A549 (cell line): ENCODE results near the gene IGF1. TPM values are rescaled to one million over a fixed set of nuclear protein-coding genes. Genes with fewer than 3 reads are reported as not detected.

Experiments used
- ATAC-seq, 2 experiments: fragments of 200-7000 bp in 1 of 2; fragments of >200 bp in 1 of 2; cut with Nextera tagmentation in 1 of 2; cut with Tn5 transposase in 1 of 2; 3 replicates each; pipeline versions ENCODE4 v1.8.0 to v1.9.1; 2018 to 2020; ENCODE audit warnings: mild to moderate bottlenecking in 1 of 2, moderate library complexity in 1 of 2
- CTCF ChIA-PET: fragments of 300-600 bp; sonication (Branson Sonifier 250); formaldehyde crosslinking; extraction: SDS; loops from one replicate; lab custom pipeline; 2021; ENCODE audit warnings: antibody characterized with exemption, inconsistent platforms; lab: Yijun Ruan, JAX
- POLR2A ChIA-PET: fragments of 350-600 bp; formaldehyde crosslinking; extraction: SDS; loops from one replicate; lab custom pipeline; 2021; ENCODE audit warnings: antibody characterized with exemption, inconsistent platforms; lab: Yijun Ruan, JAX
- DNase-seq, 2 experiments: peaks; one replicate each; pipeline versions ENCODE4 v3.0.0 to v3.0.0-alpha.2; 2011 to 2016; ENCODE audit warnings: low read depth in 1 of 2, low spot score in 1 of 2
- FAIRE-seq: peaks from 2 replicates; lab custom pipeline; 2011; peaks lifted over from hg19 to GRCh38; lab: Jason Lieb, UNC
- H3K27ac ChIP-seq, 2 experiments: fragments of >200 bp; sonication (Bioruptor Twin); formaldehyde crosslinking; 3 replicates each; pipeline ENCODE4 v1.5.1; 2016 to 2017
- H3K4me1 ChIP-seq: fragments of >200 bp; sonication (Bioruptor Twin); formaldehyde crosslinking; 3 replicates; pipeline ENCODE4 v1.6.1; 2016
- H3K4me2 ChIP-seq: fragments of >200 bp; sonication (Bioruptor Twin); formaldehyde crosslinking; 3 replicates; pipeline ENCODE4 v1.6.1; 2016
- H3K4me3 ChIP-seq: fragments of >200 bp; sonication (Bioruptor Twin); formaldehyde crosslinking; 3 replicates; pipeline ENCODE4 v1.5.1; 2016
- H3K9me3 ChIP-seq: fragments of >200 bp; sonication (Bioruptor Twin); formaldehyde crosslinking; 3 replicates; pipeline ENCODE4 v1.6.1; 2016
- CBX8 ChIP-seq: fragments of 200-600 bp; sonication (generic); IDR thresholded peaks from 2 replicates; pipeline ENCODE4 v1.6.1; 2016
- EP300 ChIP-seq, 2 experiments: fragments of >200 bp; sonication (Bioruptor Twin); formaldehyde crosslinking; IDR thresholded peaks; 2 replicates in 1 of 2; 3 replicates in 1 of 2; pipeline ENCODE4 v1.6.1; 2016 to 2017
- FOSB ChIP-seq: fragments of 250-450 bp; sonication (Bioruptor Pico); IDR thresholded peaks from 2 replicates; pipeline ENCODE4 v1.5.0; 2020; ENCODE audit warnings: mild to moderate bottlenecking, moderate library complexity
- GATA3 ChIP-seq: IDR thresholded peaks from 2 replicates; pipeline ENCODE4 v1.6.1; 2012; ENCODE audit warnings: borderline replicate concordance
- HOXB5 ChIP-seq: fragments of 250-450 bp; sonication (Bioruptor Pico); IDR thresholded peaks from 2 replicates; pipeline ENCODE4 v1.5.0; 2020; ENCODE audit warnings: mild to moderate bottlenecking, moderate library complexity
- JUN ChIP-seq, 2 experiments: fragments of >200 bp; sonication (Bioruptor Twin); formaldehyde crosslinking; IDR thresholded peaks; 2 replicates in 1 of 2; 3 replicates in 1 of 2; pipeline ENCODE4 v1.6.1; 2016 to 2017
- JUNB ChIP-seq: fragments of >200 bp; sonication (Bioruptor Twin); formaldehyde crosslinking; IDR thresholded peaks from 2 replicates; pipeline ENCODE4 v1.6.1; 2016
- KDM1A ChIP-seq: fragments of 200-600 bp; sonication (generic); IDR thresholded peaks from 2 replicates; pipeline ENCODE4 v1.6.1; 2016; ENCODE audit warnings: low read depth, mild to moderate bottlenecking
- KDM5A ChIP-seq: fragments of 200-600 bp; sonication (generic); IDR thresholded peaks from 2 replicates; pipeline ENCODE4 v1.6.1; 2016; ENCODE audit warnings: antibody characterized with exemption, mild to moderate bottlenecking
- MAFK ChIP-seq: fragments of 450-650 bp; IDR thresholded peaks from 2 replicates; pipeline ENCODE4 v1.6.1; 2014; ENCODE audit not compliant: partially characterized antibody
- MAZ ChIP-seq: fragments of 150-350 bp; IDR thresholded peaks from 2 replicates; pipeline ENCODE4 v1.6.1; 2014; ENCODE audit warnings: antibody characterized with exemption, low read depth, low read length, borderline replicate concordance
- MYC ChIP-seq: IDR thresholded peaks from 2 replicates; pipeline ENCODE4 v1.6.1; 2012; ENCODE audit warnings: mild to moderate bottlenecking, inconsistent platforms, low read length, improper control_type of control experiment, borderline replicate concordance
- NFE2L2 ChIP-seq: fragments of 150-350 bp; conservative IDR thresholded peaks from 2 replicates; pipeline ENCODE4 v1.6.1; 2014; ENCODE audit warnings: low read length
- NR3C1 ChIP-seq: fragments of >200 bp; sonication (Bioruptor Twin); formaldehyde crosslinking; IDR thresholded peaks from 3 replicates; pipeline ENCODE4 v1.6.1; 2017
- PHF8 ChIP-seq: fragments of 200-600 bp; sonication (generic); IDR thresholded peaks from 2 replicates; pipeline ENCODE4 v1.6.1; 2016; ENCODE audit warnings: low read depth, mild to moderate bottlenecking, antibody characterized with exemption, moderate library complexity, borderline replicate concordance
- POLR2A ChIP-seq: IDR thresholded peaks from 2 replicates; pipeline ENCODE4 v1.6.1; 2012; ENCODE audit warnings: mild to moderate bottlenecking, low read length
- POLR2AphosphoS2 ChIP-seq: conservative IDR thresholded peaks from 2 replicates; pipeline ENCODE4 v1.6.1; 2012; ENCODE audit warnings: low read length, improper control_type of control experiment, inconsistent platforms
- RARB ChIP-seq: fragments of 250-450 bp; sonication (Bioruptor Pico); IDR thresholded peaks from 2 replicates; pipeline ENCODE4 v1.8.0; 2021; ENCODE audit warnings: mild to moderate bottlenecking, moderate library complexity
- SMC3 ChIP-seq: fragments of >200 bp; sonication (Bioruptor Twin); formaldehyde crosslinking; IDR thresholded peaks from 3 replicates; pipeline ENCODE4 v1.6.1; 2018; ENCODE audit warnings: inconsistent platforms
- SREBF2 ChIP-seq: fragments of 450-650 bp; IDR thresholded peaks from 2 replicates; pipeline ENCODE4 v1.6.1; 2014; ENCODE audit warnings: mild to moderate bottlenecking, moderate library complexity
- TP53 ChIP-seq: fragments of 250-450 bp; sonication (Bioruptor Pico); IDR thresholded peaks from 2 replicates; pipeline ENCODE4 v1.5.0; 2021; ENCODE audit warnings: mild to moderate bottlenecking, moderate library complexity
- ZC3H11A ChIP-seq: fragments of 450-650 bp; IDR thresholded peaks from 2 replicates; pipeline ENCODE4 v1.6.1; 2014; ENCODE audit warnings: antibody characterized with exemption, mild to moderate bottlenecking
- WGBS: methylation state at CpG from one replicate; pipeline ENCODE4 v1.1.6; 2017; ENCODE audit errors: missing lambda C conversion rate; 5-methylcytosine and 5-hydroxymethylcytosine counted together
- polyA plus RNA-seq, 4 experiments: library from polyadenylated mRNA; depleted of rRNA in 3 of 4; stranded (reverse); fragments of >200 nt; fragmentation: RNase III in 1 of 4; extraction: RNeasy Plus Mini Kit Qiagen cat#74134 plus additional on column Dnase treatment in 1 of 4; gene quantifications; 2 replicates in 3 of 4; 3 replicates in 1 of 4; pipeline ENCODE4 v1.2.3, GENCODE V29; 2011 to 2017
- TF ChIP-seq, protein P1 (sequence below): fragments of >200 bp; sonication (Bioruptor Twin); formaldehyde crosslinking; IDR thresholded peaks from 3 replicates; pipeline ENCODE4 v1.6.1; 2016
- TF ChIP-seq, protein P2 (sequence below): IDR thresholded peaks from 2 replicates; pipeline ENCODE4 v1.6.1; 2012
- TF ChIP-seq, protein P3 (sequence below): fragments of >200 bp; sonication (Bioruptor Twin); formaldehyde crosslinking; IDR thresholded peaks from 3 replicates; pipeline ENCODE4 v1.5.1; 2016
- TF ChIP-seq, protein P4 (sequence below): fragments of 250-450 bp; sonication (Bioruptor Pico); IDR thresholded peaks from 2 replicates; pipeline ENCODE4 v1.5.0; 2020; ENCODE audit warnings: low read depth, mild to moderate bottlenecking, moderate library complexity
- TF ChIP-seq, protein P5 (sequence below): IDR thresholded peaks from 2 replicates; pipeline ENCODE4 v1.6.1; 2012

The IGF1 gene
- polyA plus RNA-seq, 2 of the 4 experiments (the other 2 are of a cell fraction), result 0.16 TPM; not detected in 1

DNA sequence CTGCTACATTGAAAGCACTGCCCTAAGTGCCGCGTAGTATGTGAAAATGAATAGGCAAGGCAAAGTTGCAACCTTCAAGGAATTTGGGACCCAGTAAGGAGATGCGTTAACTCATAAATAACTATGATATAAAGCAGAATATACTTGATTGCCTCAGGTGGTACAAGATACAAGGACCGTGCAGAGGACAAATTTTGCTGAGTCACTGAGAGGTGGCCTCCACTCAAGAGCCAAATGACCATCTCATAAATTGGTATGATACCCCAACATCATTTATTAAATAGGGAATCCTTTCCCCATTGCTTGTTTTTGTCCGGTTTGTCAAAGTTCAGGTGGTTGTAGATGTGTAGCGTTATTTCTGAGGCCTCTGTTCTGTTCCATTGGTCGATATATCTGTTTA, 35.7 kb downstream of the IGF1 start:
- 75% methylated on average over 7 of the region's 7 CpGs for WGBS
- TF ChIP-seq TP53 (CRISPR knock-in tag) (no peak), GATA3 (no peak), SREBF2 (no peak), KDM1A (no peak), MAZ (no peak), EP300 (IDR thresholded peaks at IDR 0.05) (no peak), SMC3 (no peak), MAFK (peak; percentile 75), POLR2A (no peak), JUN (IDR thresholded peaks at IDR 0.05) (no peak), FOSB (CRISPR knock-in tag) (no peak), NFE2L2 (peak; percentile 80), RARB (CRISPR knock-in tag) (no peak), POLR2AphosphoS2 (no peak)
- TF ChIP-seq, protein P1, sequence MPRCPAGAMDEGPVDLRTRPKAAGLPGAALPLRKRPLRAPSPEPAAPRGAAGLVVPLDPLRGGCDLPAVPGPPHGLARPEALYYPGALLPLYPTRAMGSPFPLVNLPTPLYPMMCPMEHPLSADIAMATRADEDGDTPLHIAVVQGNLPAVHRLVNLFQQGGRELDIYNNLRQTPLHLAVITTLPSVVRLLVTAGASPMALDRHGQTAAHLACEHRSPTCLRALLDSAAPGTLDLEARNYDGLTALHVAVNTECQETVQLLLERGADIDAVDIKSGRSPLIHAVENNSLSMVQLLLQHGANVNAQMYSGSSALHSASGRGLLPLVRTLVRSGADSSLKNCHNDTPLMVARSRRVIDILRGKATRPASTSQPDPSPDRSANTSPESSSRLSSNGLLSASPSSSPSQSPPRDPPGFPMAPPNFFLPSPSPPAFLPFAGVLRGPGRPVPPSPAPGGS, result no peak
- TF ChIP-seq, protein P2, sequence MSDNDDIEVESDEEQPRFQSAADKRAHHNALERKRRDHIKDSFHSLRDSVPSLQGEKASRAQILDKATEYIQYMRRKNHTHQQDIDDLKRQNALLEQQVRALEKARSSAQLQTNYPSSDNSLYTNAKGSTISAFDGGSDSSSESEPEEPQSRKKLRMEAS, result no peak
- TF ChIP-seq, all 56 proteins: peak for 2
- no peak for FAIRE-seq

DNA sequence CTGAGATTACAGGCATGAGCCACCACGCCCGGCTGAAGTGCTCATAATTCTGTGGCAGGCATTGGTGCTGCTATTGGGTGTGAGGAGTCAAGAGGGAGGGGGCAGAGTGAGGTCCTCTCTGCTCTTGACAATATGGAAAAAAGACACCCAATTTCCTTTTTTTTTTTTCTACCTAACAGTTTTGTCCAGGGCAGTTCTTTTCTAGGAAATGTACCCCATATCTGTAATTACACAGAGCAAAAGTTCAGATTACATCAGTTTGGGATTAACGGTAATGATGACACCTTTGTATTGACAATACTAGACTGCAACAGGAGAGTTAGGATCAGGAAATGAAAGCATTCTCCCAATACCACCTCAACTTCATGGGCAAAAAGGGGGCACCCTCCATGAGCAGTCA, 36.3 kb downstream of the IGF1 start:
- ATAC-seq (no peak), DNase-seq (no peak), FAIRE-seq (no peak)
- Histone ChIP-seq H3K4me2 (no peak overlapping the region), H3K9me3 (0 out of 3 replicates have a peak, but pooled peaks cover 2% of the 10 kb centered on the region), H3K27ac (no peak overlapping the region), H3K4me3 (no peak overlapping the region), H3K4me1 (no peaks in the 10 kb centered on the region)
- TF ChIP-seq POLR2A, result no peak
- no peak for TF ChIP-seq MYC
- TF ChIP-seq JUNB, result no peak
- no peak for TF ChIP-seq CBX8
- no peak for TF ChIP-seq PHF8
- ChIA-PET POLR2A (no interaction called here), CTCF (no interaction called here)
- WGBS, result 83% methylated on average over 3 of the region's 3 CpGs

More for the DNA sequence above, 35.7 kb downstream of the IGF1 start:
- ChIA-PET CTCF (no interaction called here), POLR2A (no interaction called here)
- Histone ChIP-seq H3K4me2 (no peak overlapping the region), H3K9me3 (0 out of 3 replicates have a peak, but pooled peaks cover 2% of the 10 kb centered on the region), H3K4me1 (no peaks in the 10 kb centered on the region), H3K4me3 (no peak overlapping the region), H3K27ac (no peak overlapping the region)
- DNase-seq (no peak), ATAC-seq (no peak)

DNA sequence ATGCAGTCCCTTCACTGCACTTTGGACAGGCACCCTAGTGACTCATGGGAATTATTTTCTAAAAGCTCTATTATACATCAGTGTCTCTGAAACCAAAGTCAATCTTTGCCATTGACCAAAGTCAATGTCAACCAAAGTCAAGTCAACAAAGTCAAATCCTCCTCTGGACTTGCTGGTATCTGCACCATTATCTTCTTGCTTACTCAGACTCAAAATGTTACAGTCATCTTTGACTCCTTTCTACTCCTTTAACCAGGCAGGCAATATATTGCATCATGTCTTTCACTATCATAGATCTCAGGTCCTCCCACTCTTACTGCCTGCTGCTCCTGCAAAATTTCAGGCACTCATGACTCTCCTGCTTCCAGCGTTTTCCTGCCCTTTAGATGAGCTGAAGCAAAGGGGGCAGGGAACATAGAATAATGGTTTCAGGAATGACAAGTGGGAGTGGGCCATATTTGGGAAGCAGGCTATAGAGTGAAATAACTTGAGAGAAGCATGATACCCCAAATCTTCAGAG, 39.2 kb downstream of the IGF1 start:
- Histone ChIP-seq H3K4me1 (no peaks in the 10 kb centered on the region), H3K9me3 (0 out of 3 replicates have a peak, but pooled peaks cover 2% of the 10 kb centered on the region), H3K4me3 (no peak overlapping the region), H3K27ac (no peak overlapping the region), H3K4me2 (no peak overlapping the region)
- ChIA-PET CTCF (interaction anchor here (0.7 kb wide), 1 partner anchor 299 kb away, joined by 3 read pairs; no protein-coding TSS in a partner anchor), POLR2A (no interaction called here)
- 18% methylated on average over 1 of the region's 1 CpG for WGBS
- TF ChIP-seq KDM5A (no peak), NR3C1 (no peak), HOXB5 (CRISPR knock-in tag) (no peak), ZC3H11A (no peak)
- TF ChIP-seq, protein P3, sequence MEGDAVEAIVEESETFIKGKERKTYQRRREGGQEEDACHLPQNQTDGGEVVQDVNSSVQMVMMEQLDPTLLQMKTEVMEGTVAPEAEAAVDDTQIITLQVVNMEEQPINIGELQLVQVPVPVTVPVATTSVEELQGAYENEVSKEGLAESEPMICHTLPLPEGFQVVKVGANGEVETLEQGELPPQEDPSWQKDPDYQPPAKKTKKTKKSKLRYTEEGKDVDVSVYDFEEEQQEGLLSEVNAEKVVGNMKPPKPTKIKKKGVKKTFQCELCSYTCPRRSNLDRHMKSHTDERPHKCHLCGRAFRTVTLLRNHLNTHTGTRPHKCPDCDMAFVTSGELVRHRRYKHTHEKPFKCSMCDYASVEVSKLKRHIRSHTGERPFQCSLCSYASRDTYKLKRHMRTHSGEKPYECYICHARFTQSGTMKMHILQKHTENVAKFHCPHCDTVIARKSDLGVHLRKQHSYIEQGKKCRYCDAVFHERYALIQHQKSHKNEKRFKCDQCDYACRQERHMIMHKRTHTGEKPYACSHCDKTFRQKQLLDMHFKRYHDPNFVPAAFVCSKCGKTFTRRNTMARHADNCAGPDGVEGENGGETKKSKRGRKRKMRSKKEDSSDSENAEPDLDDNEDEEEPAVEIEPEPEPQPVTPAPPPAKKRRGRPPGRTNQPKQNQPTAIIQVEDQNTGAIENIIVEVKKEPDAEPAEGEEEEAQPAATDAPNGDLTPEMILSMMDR, result no peak
- TF ChIP-seq, protein P1, result no peak
- TF ChIP-seq, protein P4, sequence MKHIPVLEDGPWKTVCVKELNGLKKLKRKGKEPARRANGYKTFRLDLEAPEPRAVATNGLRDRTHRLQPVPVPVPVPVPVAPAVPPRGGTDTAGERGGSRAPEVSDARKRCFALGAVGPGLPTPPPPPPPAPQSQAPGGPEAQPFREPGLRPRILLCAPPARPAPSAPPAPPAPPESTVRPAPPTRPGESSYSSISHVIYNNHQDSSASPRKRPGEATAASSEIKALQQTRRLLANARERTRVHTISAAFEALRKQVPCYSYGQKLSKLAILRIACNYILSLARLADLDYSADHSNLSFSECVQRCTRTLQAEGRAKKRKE (CRISPR knock-in tag), result no peak
- TF ChIP-seq, protein P5, sequence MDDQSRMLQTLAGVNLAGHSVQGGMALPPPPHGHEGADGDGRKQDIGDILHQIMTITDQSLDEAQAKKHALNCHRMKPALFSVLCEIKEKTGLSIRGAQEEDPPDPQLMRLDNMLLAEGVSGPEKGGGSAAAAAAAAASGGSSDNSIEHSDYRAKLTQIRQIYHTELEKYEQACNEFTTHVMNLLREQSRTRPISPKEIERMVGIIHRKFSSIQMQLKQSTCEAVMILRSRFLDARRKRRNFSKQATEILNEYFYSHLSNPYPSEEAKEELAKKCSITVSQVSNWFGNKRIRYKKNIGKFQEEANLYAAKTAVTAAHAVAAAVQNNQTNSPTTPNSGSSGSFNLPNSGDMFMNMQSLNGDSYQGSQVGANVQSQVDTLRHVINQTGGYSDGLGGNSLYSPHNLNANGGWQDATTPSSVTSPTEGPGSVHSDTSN, result no peak
- ATAC-seq (no peak), FAIRE-seq (no peak), DNase-seq (no peak)
